ENCODE data around the gene HDAC7.
"Not testable (repeated sequence)": the region's sequence is repeated elsewhere in the genome, so short reads cannot be mapped to it uniquely, and the experiment has no call there.

The HDAC7 gene

DNA sequence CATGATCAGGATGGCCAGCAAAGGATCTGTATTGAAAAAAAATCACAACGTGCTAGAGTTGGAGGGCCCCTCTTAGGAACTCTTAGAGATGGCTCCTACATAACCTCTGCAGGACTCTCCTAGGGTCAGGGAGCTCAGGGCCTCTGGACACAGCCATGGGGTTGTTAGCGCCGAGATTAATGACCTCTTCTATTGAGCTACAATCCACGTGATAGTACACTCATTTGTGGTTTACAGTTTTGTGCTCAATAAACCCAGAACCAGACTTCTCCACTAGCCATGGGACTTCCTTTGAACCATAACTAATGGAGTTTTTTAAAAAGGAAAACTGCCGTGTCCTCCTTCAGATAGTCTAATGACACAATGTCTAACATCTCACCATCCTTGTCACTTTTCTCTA, 29.6 kb upstream of the HDAC7 start:
- no peaks in the 10 kb centered on the region for H3K27me3 ChIP-seq (ENCODE audit: control insufficient read depth, insufficient read depth, low read length)
- no peak overlapping the region for H3K27ac ChIP-seq (ENCODE audit: low read length)
- no peaks in the 10 kb centered on the region for H3K9me3 ChIP-seq (ENCODE audit: control insufficient read depth, insufficient read depth, low read length)
- H3K36me3 ChIP-seq (ENCODE audit: control insufficient read depth, insufficient read depth, low read length): no peaks in the 10 kb centered on the region
- DNase-seq (ENCODE audit: low read depth, low spot score): no peak
- 0 out of 2 replicates have a peak, but pooled peaks cover 4% of the 10 kb centered on the region for H3K4me1 ChIP-seq (ENCODE audit: control insufficient read depth, insufficient read depth, low read length)
- WGBS (ENCODE audit: insufficient coverage, insufficient read length): no CpG with 5 or more reads among the region's 5 CpGs
- no peak overlapping the region for H3K4me3 ChIP-seq (ENCODE audit: low read length)

DNA sequence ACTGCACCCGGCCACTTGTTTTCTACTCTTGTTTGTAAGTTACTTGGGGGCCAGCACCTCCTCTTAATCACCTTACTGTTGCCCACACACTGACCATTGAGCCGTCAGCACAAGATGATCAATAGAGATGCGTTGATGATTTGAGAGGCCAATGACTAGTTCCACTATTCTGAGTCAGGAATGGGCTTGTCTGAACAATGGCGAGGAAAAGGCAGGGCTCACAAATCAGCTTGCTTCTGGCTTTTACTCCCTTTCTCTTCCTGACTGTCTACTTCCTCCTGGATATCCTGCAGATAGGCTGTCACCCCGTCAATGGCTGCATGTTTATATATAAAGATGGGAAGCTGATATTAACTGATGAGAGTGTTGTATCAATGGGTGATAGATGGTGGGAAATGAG, 29.1 kb upstream of the HDAC7 start:
- 0 out of 2 replicates have a peak, but pooled peaks cover 4% of the 10 kb centered on the region for H3K4me1 ChIP-seq (ENCODE audit: control insufficient read depth, insufficient read depth, low read length)
- no peaks in the 10 kb centered on the region for H3K27me3 ChIP-seq (ENCODE audit: control insufficient read depth, insufficient read depth, low read length)
- no peak for DNase-seq (ENCODE audit: low read depth, low spot score)
- no CpG with 5 or more reads among the region's 5 CpGs for WGBS (ENCODE audit: insufficient coverage, insufficient read length)
- no peaks in the 10 kb centered on the region for H3K36me3 ChIP-seq (ENCODE audit: control insufficient read depth, insufficient read depth, low read length)
- H3K4me3 ChIP-seq (ENCODE audit: low read length): no peak overlapping the region
- no peaks in the 10 kb centered on the region for H3K9me3 ChIP-seq (ENCODE audit: control insufficient read depth, insufficient read depth, low read length)
- H3K27ac ChIP-seq (ENCODE audit: low read length): no peak overlapping the region

DNA sequence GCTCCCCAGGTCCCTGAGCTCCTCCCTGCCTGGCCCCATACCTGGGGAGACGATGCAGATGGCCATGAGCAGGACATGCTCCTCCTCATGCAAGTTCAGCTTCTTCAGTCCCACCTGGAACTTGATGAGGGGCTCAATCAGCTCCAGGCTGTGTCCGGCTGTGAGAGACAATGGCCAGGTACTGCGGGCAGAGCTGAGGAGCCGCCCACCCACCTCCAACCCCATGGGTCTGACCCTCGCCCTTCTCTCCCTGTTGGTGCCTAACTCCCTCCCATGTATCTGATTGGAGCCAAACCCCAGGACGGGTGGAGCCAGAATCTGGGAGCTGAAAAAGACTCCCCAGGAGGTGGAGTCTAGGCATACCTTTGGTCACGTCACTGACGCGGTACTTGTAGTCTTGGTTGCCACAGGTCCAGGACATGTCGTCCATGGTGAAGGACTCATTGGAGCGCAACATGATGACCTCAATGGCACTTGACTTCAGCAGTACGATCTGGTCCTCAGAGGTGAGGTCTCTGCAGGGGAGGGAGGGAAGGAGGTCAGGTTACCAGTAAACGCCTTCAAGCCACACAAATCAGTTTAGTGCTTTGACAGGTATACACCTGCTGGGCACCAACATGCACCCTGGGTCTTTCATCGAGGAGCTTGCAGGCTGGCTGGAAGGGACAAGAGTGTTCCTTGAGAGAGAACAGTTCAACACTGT, 26.7 kb upstream of the HDAC7 start:
- Histone ChIP-seq H3K27ac (ENCODE audit: low read length) (no peak overlapping the region), H3K4me3 (ENCODE audit: low read length) (no peak overlapping the region), H3K4me1 (ENCODE audit: control insufficient read depth, insufficient read depth, low read length) (0 out of 2 replicates have a peak, but pooled peaks cover 4% of the 10 kb centered on the region), H3K27me3 (ENCODE audit: control insufficient read depth, insufficient read depth, low read length) (no peaks in the 10 kb centered on the region), H3K36me3 (ENCODE audit: control insufficient read depth, insufficient read depth, low read length) (no peaks in the 10 kb centered on the region), H3K9me3 (ENCODE audit: control insufficient read depth, insufficient read depth, low read length) (no peaks in the 10 kb centered on the region)
- DNase-seq (ENCODE audit: low read depth, low spot score): no peak
- no CpG with 5 or more reads among the region's 14 CpGs for WGBS (ENCODE audit: insufficient coverage, insufficient read length)

DNA sequence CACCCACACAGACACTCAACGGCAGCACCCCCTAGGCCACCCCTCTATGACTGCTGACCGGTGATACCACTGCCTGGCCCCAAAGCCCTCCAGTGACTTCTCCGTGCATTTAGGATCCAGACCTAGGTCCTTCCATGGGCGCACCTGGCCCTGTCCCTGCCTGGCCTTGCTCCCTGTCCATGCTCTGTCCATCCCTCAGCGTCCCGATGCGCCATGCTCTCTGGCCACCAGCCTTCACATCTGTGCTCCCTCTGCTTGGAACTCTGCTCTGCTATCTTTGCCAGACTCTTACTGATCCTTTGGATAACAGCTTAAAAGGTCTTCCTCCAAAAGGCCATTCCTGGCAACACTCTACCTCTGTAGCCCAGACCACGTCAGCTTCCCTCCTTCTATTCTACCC, 25.4 kb upstream of the HDAC7 start:
- H3K4me1 ChIP-seq (ENCODE audit: control insufficient read depth, insufficient read depth, low read length): 0 out of 2 replicates have a peak, but pooled peaks cover 2% of the 10 kb centered on the region
- no peaks in the 10 kb centered on the region for H3K9me3 ChIP-seq (ENCODE audit: control insufficient read depth, insufficient read depth, low read length)
- DNase-seq (ENCODE audit: low read depth, low spot score): no peak
- H3K36me3 ChIP-seq (ENCODE audit: control insufficient read depth, insufficient read depth, low read length): no peaks in the 10 kb centered on the region
- no peak overlapping the region for H3K4me3 ChIP-seq (ENCODE audit: low read length)
- no peak overlapping the region for H3K27ac ChIP-seq (ENCODE audit: low read length)
- WGBS (ENCODE audit: insufficient coverage, insufficient read length): no CpG with 5 or more reads among the region's 8 CpGs
- H3K27me3 ChIP-seq (ENCODE audit: control insufficient read depth, insufficient read depth, low read length): no peaks in the 10 kb centered on the region

DNA sequence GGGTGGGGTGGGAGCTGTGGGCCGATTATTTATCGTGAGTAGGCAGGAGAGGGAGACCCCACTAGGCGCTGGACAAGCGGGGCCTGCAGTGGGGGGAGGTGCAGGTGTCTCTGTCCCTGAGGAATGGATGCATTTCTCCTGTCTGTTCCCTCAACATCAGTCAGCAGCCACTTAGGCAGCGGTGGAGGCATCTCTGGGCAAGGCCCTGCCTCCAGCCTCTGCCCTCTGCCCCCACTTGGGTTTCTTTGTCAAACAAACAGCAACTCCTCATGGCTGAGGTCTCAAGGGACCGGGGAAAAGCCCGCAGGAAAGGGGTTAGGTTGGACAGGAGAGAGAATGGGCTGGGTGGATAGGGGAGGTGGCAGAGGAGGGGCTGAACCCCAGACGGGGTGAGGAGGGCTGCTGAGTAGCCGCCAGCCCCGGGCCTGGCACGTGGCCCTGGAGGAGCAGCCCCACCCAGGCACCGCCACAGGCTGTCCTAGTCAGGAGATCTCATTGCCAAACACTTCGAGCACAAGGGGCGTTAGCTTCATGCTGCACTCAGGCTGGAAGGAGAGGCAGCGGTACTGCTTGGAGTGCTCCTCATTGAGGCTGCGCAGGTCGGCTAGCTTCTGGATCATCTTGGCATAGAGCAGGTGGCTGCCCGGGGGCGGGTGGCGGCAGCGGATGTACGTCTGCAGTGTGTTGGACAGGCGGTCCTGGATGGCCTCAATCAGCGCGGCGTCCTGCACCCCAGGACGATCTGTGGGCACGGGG, 24.7 kb upstream of the HDAC7 start:
- no peak overlapping the region for H3K4me3 ChIP-seq (ENCODE audit: low read length)
- H3K4me1 ChIP-seq (ENCODE audit: control insufficient read depth, insufficient read depth, low read length): 0 out of 2 replicates have a peak, but pooled peaks cover 2% of the 10 kb centered on the region
- no peaks in the 10 kb centered on the region for H3K9me3 ChIP-seq (ENCODE audit: control insufficient read depth, insufficient read depth, low read length)
- no peak for DNase-seq (ENCODE audit: low read depth, low spot score)
- WGBS (ENCODE audit: insufficient coverage, insufficient read length): no CpG with 5 or more reads among the region's 28 CpGs
- H3K27ac ChIP-seq (ENCODE audit: low read length): no peak overlapping the region
- no peaks in the 10 kb centered on the region for H3K27me3 ChIP-seq (ENCODE audit: control insufficient read depth, insufficient read depth, low read length)
- H3K36me3 ChIP-seq (ENCODE audit: control insufficient read depth, insufficient read depth, low read length): no peaks in the 10 kb centered on the region

DNA sequence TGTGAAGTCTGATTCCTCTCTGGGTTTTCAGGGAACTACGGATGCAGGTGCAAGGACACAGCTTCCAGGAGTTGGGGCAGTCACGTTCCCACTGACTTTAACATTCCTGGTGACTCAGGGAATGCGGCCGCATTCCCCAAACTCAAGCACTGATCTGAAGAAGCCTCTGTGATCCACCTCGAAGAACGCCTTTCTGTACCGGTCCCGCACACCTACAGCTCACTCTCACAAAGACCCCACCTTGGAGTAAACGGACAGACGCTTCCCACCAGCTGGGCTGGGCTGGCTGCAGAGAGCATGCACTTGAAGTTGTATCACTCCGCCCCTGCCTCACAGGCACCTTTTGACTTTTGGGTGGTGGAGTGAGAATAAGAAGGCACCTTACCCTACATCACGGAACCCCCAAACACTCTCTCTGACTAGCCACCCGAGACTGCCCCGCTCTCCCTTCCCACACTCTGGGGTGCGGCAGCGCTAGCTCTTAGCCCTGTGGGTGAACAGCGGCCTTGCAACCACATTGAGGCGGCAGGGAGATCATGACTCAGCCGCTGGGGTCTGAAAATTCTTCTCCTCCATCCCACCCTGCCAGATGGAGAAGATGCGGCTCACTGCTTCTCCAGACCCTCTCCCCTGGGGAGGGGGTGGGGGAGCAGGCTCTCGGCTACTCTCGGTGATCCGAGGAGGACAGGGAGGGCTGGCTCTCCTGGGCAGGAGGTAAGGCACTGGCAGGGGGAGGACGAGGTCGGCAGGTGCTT, 23.7 kb upstream of the HDAC7 start:
- Histone ChIP-seq H3K9me3 (ENCODE audit: control insufficient read depth, insufficient read depth, low read length) (no peaks in the 10 kb centered on the region), H3K4me3 (ENCODE audit: low read length) (no peak overlapping the region), H3K27me3 (ENCODE audit: control insufficient read depth, insufficient read depth, low read length) (no peaks in the 10 kb centered on the region), H3K4me1 (ENCODE audit: control insufficient read depth, insufficient read depth, low read length) (0 out of 2 replicates have a peak, but pooled peaks cover 2% of the 10 kb centered on the region), H3K36me3 (ENCODE audit: control insufficient read depth, insufficient read depth, low read length) (no peaks in the 10 kb centered on the region), H3K27ac (ENCODE audit: low read length) (no peak overlapping the region)
- DNase-seq (ENCODE audit: low read depth, low spot score): no peak
- no CpG with 5 or more reads among the region's 25 CpGs for WGBS (ENCODE audit: insufficient coverage, insufficient read length)

DNA sequence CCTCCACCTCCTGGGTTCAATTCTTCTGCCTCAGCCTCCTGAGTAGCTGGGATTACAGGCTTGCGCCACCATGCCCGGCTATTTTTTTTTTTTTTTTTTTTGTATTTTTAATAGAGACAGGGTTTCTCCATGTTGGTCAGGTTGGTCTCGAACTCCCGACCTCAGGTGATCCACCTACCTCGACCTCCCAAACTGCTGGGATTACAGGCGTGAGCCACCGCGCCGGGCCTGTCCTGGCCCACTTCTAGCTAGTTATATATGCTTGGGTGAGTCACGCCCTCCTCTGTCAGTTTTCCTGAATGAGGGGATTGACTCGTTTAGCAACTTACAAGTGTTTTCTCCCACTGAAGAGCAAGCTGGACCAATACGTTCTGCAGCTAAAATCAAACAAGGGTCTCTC, 22.8 kb upstream of the HDAC7 start:
- WGBS (ENCODE audit: insufficient coverage, insufficient read length): no CpG with 5 or more reads among the region's 12 CpGs
- not testable (repeated sequence) for DNase-seq (ENCODE audit: low read depth, low spot score); H3K27me3 ChIP-seq (ENCODE audit: control insufficient read depth, insufficient read depth, low read length); H3K4me3 ChIP-seq (ENCODE audit: low read length); H3K4me1 ChIP-seq (ENCODE audit: control insufficient read depth, insufficient read depth, low read length); H3K36me3 ChIP-seq (ENCODE audit: control insufficient read depth, insufficient read depth, low read length); H3K27ac ChIP-seq (ENCODE audit: low read length); H3K9me3 ChIP-seq (ENCODE audit: control insufficient read depth, insufficient read depth, low read length)

DNA sequence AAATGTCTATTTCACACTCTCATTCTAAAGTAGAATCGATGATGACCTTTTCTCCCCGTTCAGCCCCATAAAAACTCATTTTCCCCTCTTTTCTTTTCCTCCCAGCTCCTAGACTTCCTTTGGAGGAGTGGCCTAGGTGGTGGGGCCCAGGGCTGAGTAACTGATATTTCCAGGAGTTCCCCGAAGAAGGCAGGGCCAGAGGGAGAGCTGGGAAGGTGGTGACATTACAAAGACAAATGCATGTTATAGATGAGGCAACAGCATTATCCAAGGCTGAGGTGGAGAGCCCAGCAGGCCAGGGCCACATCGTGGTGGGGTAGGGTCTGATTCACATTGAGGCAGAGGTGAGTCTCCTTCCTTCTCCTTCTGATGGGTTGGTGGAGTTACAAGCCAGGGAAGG, 22.2 kb upstream of the HDAC7 start:
- no peak for DNase-seq (ENCODE audit: low read depth, low spot score)
- Histone ChIP-seq H3K27ac (ENCODE audit: low read length) (no peak overlapping the region), H3K36me3 (ENCODE audit: control insufficient read depth, insufficient read depth, low read length) (no peaks in the 10 kb centered on the region), H3K9me3 (ENCODE audit: control insufficient read depth, insufficient read depth, low read length) (no peaks in the 10 kb centered on the region), H3K4me3 (ENCODE audit: low read length) (no peak overlapping the region), H3K27me3 (ENCODE audit: control insufficient read depth, insufficient read depth, low read length) (no peaks in the 10 kb centered on the region), H3K4me1 (ENCODE audit: control insufficient read depth, insufficient read depth, low read length) (peaks cover 2% of the 10 kb centered on the region; the same call in 1 of the 2 replicates)
- WGBS (ENCODE audit: insufficient coverage, insufficient read length): 100% methylated on average over 2 of the region's 4 CpGs

DNA sequence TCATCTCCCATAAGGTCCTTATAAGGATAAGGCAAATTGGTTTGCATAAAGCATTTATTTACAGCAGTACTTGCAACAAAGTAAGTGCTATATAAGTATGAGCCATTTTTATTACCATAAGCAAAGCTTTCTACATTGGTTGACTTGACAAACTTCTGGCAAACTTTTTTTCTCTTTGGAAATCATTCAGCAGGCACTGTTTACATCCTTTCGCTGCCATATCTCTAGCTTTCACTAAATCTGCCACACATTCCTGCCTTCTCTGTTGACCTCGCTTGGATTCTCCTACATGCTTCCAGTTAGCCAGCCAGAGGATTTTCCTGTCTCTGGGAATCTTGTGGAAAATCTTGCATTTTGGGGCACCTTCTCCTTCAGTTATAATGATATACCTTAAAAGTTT, 21.8 kb upstream of the HDAC7 start:
- Histone ChIP-seq H3K36me3 (ENCODE audit: control insufficient read depth, insufficient read depth, low read length) (no peaks in the 10 kb centered on the region), H3K9me3 (ENCODE audit: control insufficient read depth, insufficient read depth, low read length) (no peaks in the 10 kb centered on the region), H3K27me3 (ENCODE audit: control insufficient read depth, insufficient read depth, low read length) (no peaks in the 10 kb centered on the region), H3K4me3 (ENCODE audit: low read length) (no peak overlapping the region), H3K27ac (ENCODE audit: low read length) (no peak overlapping the region), H3K4me1 (ENCODE audit: control insufficient read depth, insufficient read depth, low read length) (peaks cover 2% of the 10 kb centered on the region; the same call in 1 of the 2 replicates)
- DNase-seq (ENCODE audit: low read depth, low spot score): no peak
- no CpG with 5 or more reads among the region's 2 CpGs for WGBS (ENCODE audit: insufficient coverage, insufficient read length)

DNA sequence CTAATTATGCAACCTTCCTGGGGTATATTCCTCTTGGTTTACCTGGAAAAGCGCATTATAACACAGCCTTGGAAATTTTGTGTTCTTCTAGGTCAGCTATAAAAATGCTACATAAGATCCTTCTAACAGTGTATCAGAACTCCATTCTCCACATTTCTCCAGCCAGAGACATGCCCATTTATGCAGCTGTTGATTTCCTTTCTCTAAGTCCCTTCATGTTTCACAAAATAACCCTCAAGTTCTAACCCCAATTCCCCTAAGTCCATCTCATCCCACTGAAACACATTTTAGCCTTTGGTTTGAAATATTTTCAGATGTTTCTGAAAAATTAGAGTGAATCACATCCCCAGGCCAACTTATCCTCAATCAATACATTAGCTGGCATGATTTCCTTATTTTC, 20.9 kb upstream of the HDAC7 start:
- Histone ChIP-seq H3K4me3 (ENCODE audit: low read length) (no peak overlapping the region), H3K4me1 (ENCODE audit: control insufficient read depth, insufficient read depth, low read length) (peaks cover 1% of the 10 kb centered on the region; the same call in 1 of the 2 replicates), H3K27me3 (ENCODE audit: control insufficient read depth, insufficient read depth, low read length) (no peaks in the 10 kb centered on the region), H3K27ac (ENCODE audit: low read length) (no peak overlapping the region), H3K9me3 (ENCODE audit: control insufficient read depth, insufficient read depth, low read length) (no peaks in the 10 kb centered on the region), H3K36me3 (ENCODE audit: control insufficient read depth, insufficient read depth, low read length) (no peaks in the 10 kb centered on the region)
- no CpG with 5 or more reads among the region's 1 CpG for WGBS (ENCODE audit: insufficient coverage, insufficient read length)
- DNase-seq (ENCODE audit: low read depth, low spot score): no peak
